Right lobe of liver (tissue), 4 donors: ENCODE measurements around the gene SLC50A1.

Experiments used
- POLR2A ChIP-seq: fragments of 450-650 bp; IDR thresholded peaks from one replicate; pipeline ENCODE4 v1.6.1; 2017; ENCODE audit warnings: antibody characterized with exemption, mild to moderate bottlenecking
- TF ChIP-seq, protein P1 (sequence below), 4 donors: fragments of 200-600 bp in 3 of 4; fragments of 450-650 bp in 1 of 4; IDR thresholded peaks; one replicate each; pipeline versions ENCODE4 v1.5.1 to v1.8.0; 2016 to 2022; ENCODE audit warnings: antibody characterized with exemption in 4 of 4, mild to moderate bottlenecking in 2 of 4
- donor health status: DM: no; HTN: no; CAD: no.
- donor health status: DM: no; HTN: no; CAD: no.
- donor health status: DM: no; HTN: yes; CAD: no.

- TF ChIP-seq, protein P1, sequence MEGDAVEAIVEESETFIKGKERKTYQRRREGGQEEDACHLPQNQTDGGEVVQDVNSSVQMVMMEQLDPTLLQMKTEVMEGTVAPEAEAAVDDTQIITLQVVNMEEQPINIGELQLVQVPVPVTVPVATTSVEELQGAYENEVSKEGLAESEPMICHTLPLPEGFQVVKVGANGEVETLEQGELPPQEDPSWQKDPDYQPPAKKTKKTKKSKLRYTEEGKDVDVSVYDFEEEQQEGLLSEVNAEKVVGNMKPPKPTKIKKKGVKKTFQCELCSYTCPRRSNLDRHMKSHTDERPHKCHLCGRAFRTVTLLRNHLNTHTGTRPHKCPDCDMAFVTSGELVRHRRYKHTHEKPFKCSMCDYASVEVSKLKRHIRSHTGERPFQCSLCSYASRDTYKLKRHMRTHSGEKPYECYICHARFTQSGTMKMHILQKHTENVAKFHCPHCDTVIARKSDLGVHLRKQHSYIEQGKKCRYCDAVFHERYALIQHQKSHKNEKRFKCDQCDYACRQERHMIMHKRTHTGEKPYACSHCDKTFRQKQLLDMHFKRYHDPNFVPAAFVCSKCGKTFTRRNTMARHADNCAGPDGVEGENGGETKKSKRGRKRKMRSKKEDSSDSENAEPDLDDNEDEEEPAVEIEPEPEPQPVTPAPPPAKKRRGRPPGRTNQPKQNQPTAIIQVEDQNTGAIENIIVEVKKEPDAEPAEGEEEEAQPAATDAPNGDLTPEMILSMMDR (IDR thresholded peaks at IDR 0.05): no peak
- no peak for TF ChIP-seq POLR2A
Observed at GRCh38 chr1:155175927-155176371, 40.3 kb downstream of the SLC50A1 start.
